Measurements from ENCODE around the gene SLC7A14. TPM values are rescaled to one million over a fixed set of nuclear protein-coding genes. Genes with fewer than 3 reads are reported as not detected.

Gene SLC7A14
- total RNA-seq, 2 experiments from 2014 or later: not detected

- H3K9me3 Mint-ChIP-seq: no peaks in the 10 kb centered on the region
- ATAC-seq (no peak), DNase-seq (no peak)
- no peaks in the 10 kb centered on the region for H3K4me1 Mint-ChIP-seq (ENCODE audit: low read depth)
- no peak overlapping the region for H3K4me3 Mint-ChIP-seq
- peaks cover 11% of the 10 kb centered on the region for H3K27me3 Mint-ChIP-seq
- ChIA-PET POLR2A (interaction anchor here (0.6 kb wide), 1 partner anchor 503 kb away, joined by 4 read pairs; no protein-coding TSS in a partner anchor), CTCF (interaction anchor here (1.7 kb wide), 1 partner anchor 12 kb away, joined by 6 read pairs; no protein-coding TSS in a partner anchor)
- no peak overlapping the region for H3K27ac Mint-ChIP-seq
- TF ChIP-seq, protein P1, sequence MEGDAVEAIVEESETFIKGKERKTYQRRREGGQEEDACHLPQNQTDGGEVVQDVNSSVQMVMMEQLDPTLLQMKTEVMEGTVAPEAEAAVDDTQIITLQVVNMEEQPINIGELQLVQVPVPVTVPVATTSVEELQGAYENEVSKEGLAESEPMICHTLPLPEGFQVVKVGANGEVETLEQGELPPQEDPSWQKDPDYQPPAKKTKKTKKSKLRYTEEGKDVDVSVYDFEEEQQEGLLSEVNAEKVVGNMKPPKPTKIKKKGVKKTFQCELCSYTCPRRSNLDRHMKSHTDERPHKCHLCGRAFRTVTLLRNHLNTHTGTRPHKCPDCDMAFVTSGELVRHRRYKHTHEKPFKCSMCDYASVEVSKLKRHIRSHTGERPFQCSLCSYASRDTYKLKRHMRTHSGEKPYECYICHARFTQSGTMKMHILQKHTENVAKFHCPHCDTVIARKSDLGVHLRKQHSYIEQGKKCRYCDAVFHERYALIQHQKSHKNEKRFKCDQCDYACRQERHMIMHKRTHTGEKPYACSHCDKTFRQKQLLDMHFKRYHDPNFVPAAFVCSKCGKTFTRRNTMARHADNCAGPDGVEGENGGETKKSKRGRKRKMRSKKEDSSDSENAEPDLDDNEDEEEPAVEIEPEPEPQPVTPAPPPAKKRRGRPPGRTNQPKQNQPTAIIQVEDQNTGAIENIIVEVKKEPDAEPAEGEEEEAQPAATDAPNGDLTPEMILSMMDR (IDR thresholded peaks at IDR 0.05): no peak
- no peaks in the 10 kb centered on the region for H3K36me3 Mint-ChIP-seq (ENCODE audit: low read depth)
- intact Hi-C loops (cut with micrococcal nuclease): no loop called here
These were observed 100.6 kb downstream of the SLC7A14 start for GRCh38 chr3:170485294-170485693.

GRCh38 chr3:170484869-170485268, 101.0 kb downstream of the SLC7A14 start:
- H3K27ac Mint-ChIP-seq: no peak overlapping the region
- peaks cover 11% of the 10 kb centered on the region for H3K27me3 Mint-ChIP-seq
- H3K36me3 Mint-ChIP-seq (ENCODE audit: low read depth): no peaks in the 10 kb centered on the region
- ChIA-PET CTCF (interaction anchor here (1.1 to 1.7 kb wide), 2 partner anchors 12 to 71 kb away, joined by 3 to 6 read pairs; no protein-coding TSS in a partner anchor), POLR2A (interaction anchor here (0.6 kb wide), 1 partner anchor 503 kb away, joined by 4 read pairs; no protein-coding TSS in a partner anchor)
- no peaks in the 10 kb centered on the region for H3K4me1 Mint-ChIP-seq (ENCODE audit: low read depth)
- intact Hi-C loops (cut with micrococcal nuclease): no loop called here
- TF ChIP-seq, protein P1 (IDR thresholded peaks at IDR 0.05): no peak
- H3K9me3 Mint-ChIP-seq: no peaks in the 10 kb centered on the region
- DNase-seq: no peak
- ATAC-seq: no peak
- H3K4me3 Mint-ChIP-seq: no peak overlapping the region

GRCh38 chr3:170483485-170484262, 102.2 kb downstream of the SLC7A14 start:
- ChIA-PET POLR2A (no interaction called here), CTCF (interaction anchor here (1.1 kb wide), 1 partner anchor 70 kb away, joined by 3 read pairs; no protein-coding TSS in a partner anchor)
- ATAC-seq (no peak), DNase-seq (no peak)
- peaks cover 14% of the 10 kb centered on the region for H3K27me3 Mint-ChIP-seq
- H3K4me1 Mint-ChIP-seq (ENCODE audit: low read depth): no peaks in the 10 kb centered on the region
- H3K4me3 Mint-ChIP-seq: no peak overlapping the region
- H3K9me3 Mint-ChIP-seq: no peaks in the 10 kb centered on the region
- intact Hi-C loops (cut with micrococcal nuclease): no loop called here
- H3K27ac Mint-ChIP-seq: no peak overlapping the region
- no peaks in the 10 kb centered on the region for H3K36me3 Mint-ChIP-seq (ENCODE audit: low read depth)
- TF ChIP-seq, protein P1 (IDR thresholded peaks at IDR 0.05): no peak

GRCh38 chr3:170482199-170482598, 103.7 kb downstream of the SLC7A14 start:
- intact Hi-C loops (cut with micrococcal nuclease): no loop called here
- Mint-ChIP-seq H3K27me3 (peaks cover 12% of the 10 kb centered on the region), H3K36me3 (ENCODE audit: low read depth) (no peaks in the 10 kb centered on the region), H3K27ac (no peak overlapping the region), H3K9me3 (no peaks in the 10 kb centered on the region), H3K4me3 (no peak overlapping the region), H3K4me1 (ENCODE audit: low read depth) (no peaks in the 10 kb centered on the region)
- CTCF ChIA-PET: interaction anchor here (1.1 to 2.0 kb wide), 2 partner anchors 10 to 68 kb away, joined by 4 to 7 read pairs; no protein-coding TSS in a partner anchor
- ATAC-seq: no peak
- POLR2A ChIA-PET: no interaction called here
- TF ChIP-seq, protein P1 (IDR thresholded peaks at IDR 0.05): no peak
- no peak for DNase-seq

DNA sequence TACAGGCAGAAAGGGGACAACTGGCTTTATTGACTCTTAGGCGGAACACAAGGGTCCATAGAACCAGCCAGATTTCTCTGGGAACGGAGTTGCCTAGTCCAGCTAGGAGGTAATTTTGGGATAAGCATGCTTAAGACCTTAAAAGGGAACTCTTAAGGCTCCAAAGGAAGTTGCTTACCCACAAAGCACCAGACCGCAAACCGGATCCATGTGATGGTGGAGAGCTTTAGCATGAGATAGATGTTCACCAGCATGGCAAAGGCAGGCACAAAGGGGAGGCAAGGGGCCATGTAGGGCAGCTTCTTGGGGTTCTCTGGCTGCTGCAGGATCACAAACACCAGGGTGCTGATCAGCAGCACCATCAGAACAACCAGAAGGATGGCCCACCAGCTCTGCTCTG, 105.8 kb downstream of the SLC7A14 start:
- H3K27me3 Mint-ChIP-seq: peaks cover 3% of the 10 kb centered on the region
- intact Hi-C loops (cut with micrococcal nuclease): no loop called here
- H3K36me3 Mint-ChIP-seq (ENCODE audit: low read depth): no peaks in the 10 kb centered on the region
- ATAC-seq (no peak), DNase-seq (no peak)
- POLR2A ChIA-PET: no interaction called here
- H3K4me1 Mint-ChIP-seq (ENCODE audit: low read depth): no peaks in the 10 kb centered on the region
- TF ChIP-seq, protein P1 (IDR thresholded peaks at IDR 0.05): no peak
- H3K9me3 Mint-ChIP-seq: no peaks in the 10 kb centered on the region
- CTCF ChIA-PET: interaction anchor here (1.0 kb wide), 1 partner anchor 13 kb away, joined by 3 read pairs; no protein-coding TSS in a partner anchor
- H3K27ac Mint-ChIP-seq: no peak overlapping the region
- H3K4me3 Mint-ChIP-seq: no peak overlapping the region
